Thyroid gland (tissue), 4 donors: ENCODE data around the gene VCPKMT. TPM values are rescaled to one million over a fixed set of nuclear protein-coding genes. Genes with fewer than 3 reads are reported as not detected.

Experiments used
- DNase-seq, 2 donors: peaks; one replicate each; pipeline ENCODE4 v3.0.0-alpha.2; 2019
- H3K27ac ChIP-seq, 3 donors: fragments of 200-600 bp; sonication (generic); 1 replicate in 2 of 3; 2 replicates in 1 of 3; pipeline ENCODE4 v1.5.1; 2016 to 2019; ENCODE audit warnings: mild to moderate bottlenecking in 1 of 3, moderate library complexity in 1 of 3
- H3K27me3 ChIP-seq: fragments of 200-600 bp; sonication (generic); one replicate; pipeline ENCODE4 v1.5.1; 2019
- H3K36me3 ChIP-seq, 2 donors: fragments of 200-600 bp; sonication (generic); one replicate each; pipeline ENCODE4 v1.5.1; 2016 to 2019
- H3K4me1 ChIP-seq, 2 donors: fragments of 200-600 bp; sonication (generic); one replicate each; pipeline ENCODE4 v1.5.1; 2017 to 2019
- H3K4me3 ChIP-seq, 3 donors: fragments of 200-600 bp; sonication (generic); replicated peaks in 1 of 3; 1 replicate in 2 of 3; 2 replicates in 1 of 3; pipeline ENCODE4 v1.5.1; 2016; ENCODE audit warnings: mild to moderate bottlenecking in 1 of 3
- H3K9me3 ChIP-seq: fragments of 200-600 bp; sonication (generic); one replicate; pipeline ENCODE4 v1.5.1; 2017
- POLR2A ChIP-seq, 2 donors: fragments of 450-650 bp; IDR thresholded peaks; one replicate each; pipeline ENCODE4 v1.6.1; 2017; ENCODE audit warnings: antibody characterized with exemption in 2 of 2, mild to moderate bottlenecking in 2 of 2, moderate library complexity in 1 of 2
- WGBS, 2 donors: methylation state at CpG; one replicate each; pipeline ENCODE4 v1.1.5; 2017; 5-methylcytosine and 5-hydroxymethylcytosine counted together
- intact Hi-C: fragments of 100-400 bp; cut with DNase I; formaldehyde crosslinking; loops from one replicate; pipeline ENCODE4 v1.15.1; 2023
- total RNA-seq, 4 donors: library from RNA; depleted of rRNA; stranded (reverse); fragments of >200 nt; gene quantifications; one replicate each; pipeline ENCODE4 v1.2.3, GENCODE V29; 2016
- TF ChIP-seq, protein P1 (sequence below), 6 experiments: fragments of 200-600 bp in 3 of 6; fragments of 450-650 bp in 3 of 6; sonication (generic) in 3 of 6; IDR thresholded peaks; one replicate each; pipeline ENCODE4 v1.5.1; 2016 to 2019; ENCODE audit warnings: antibody characterized with exemption in 6 of 6, mild to moderate bottlenecking in 2 of 6, inconsistent platforms in 1 of 6, moderate library complexity in 1 of 6

Gene VCPKMT
- total RNA-seq, 4 donors from 2014 or later = 4.5 to 16.0 (median 12.3) TPM

- Histone ChIP-seq H3K4me3 (no peak overlapping the region), H3K27ac (no peak overlapping the region), H3K27me3 (no peaks in the 10 kb centered on the region), H3K9me3 (no peaks in the 10 kb centered on the region), H3K36me3 (no peaks in the 10 kb centered on the region), H3K4me1 (peaks cover 0 to 7% of the 10 kb centered on the region in 2 donors)
- no peak for DNase-seq
- TF ChIP-seq, protein P1, sequence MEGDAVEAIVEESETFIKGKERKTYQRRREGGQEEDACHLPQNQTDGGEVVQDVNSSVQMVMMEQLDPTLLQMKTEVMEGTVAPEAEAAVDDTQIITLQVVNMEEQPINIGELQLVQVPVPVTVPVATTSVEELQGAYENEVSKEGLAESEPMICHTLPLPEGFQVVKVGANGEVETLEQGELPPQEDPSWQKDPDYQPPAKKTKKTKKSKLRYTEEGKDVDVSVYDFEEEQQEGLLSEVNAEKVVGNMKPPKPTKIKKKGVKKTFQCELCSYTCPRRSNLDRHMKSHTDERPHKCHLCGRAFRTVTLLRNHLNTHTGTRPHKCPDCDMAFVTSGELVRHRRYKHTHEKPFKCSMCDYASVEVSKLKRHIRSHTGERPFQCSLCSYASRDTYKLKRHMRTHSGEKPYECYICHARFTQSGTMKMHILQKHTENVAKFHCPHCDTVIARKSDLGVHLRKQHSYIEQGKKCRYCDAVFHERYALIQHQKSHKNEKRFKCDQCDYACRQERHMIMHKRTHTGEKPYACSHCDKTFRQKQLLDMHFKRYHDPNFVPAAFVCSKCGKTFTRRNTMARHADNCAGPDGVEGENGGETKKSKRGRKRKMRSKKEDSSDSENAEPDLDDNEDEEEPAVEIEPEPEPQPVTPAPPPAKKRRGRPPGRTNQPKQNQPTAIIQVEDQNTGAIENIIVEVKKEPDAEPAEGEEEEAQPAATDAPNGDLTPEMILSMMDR (IDR thresholded peaks at IDR 0.05) = no peak
- TF ChIP-seq POLR2A (IDR thresholded peaks at IDR 0.05) = no peak
- intact Hi-C loops = no loop called here
- 69 to 81% methylated on average over 8 of the region's 8 CpGs for WGBS, 2 donors
These were observed 48.5 kb downstream of the VCPKMT start for GRCh38 chr14:50067723-50068495.

DNA sequence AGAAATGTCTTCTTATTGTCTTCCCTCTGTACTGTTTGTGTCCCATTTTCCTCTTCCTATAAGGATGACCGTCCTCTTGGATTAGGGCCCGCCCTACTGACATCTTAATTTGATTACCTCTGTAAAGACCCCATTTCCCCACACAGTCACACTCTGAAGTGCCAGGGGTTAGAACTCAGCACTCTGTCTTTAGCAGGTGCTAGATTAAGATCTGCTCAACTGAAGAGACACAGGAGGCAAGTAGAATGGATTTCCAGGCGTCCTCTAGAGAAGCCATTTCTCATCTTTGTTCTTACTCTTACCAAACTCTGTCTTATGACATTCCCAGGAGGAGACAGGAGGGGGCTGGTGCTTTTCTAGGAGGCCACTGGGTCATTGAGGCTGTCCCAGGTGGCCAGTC, 50.8 kb downstream of the VCPKMT start:
- H3K27ac ChIP-seq = no peak overlapping the region
- 82 to 83% methylated on average over 3 of the region's 3 CpGs for WGBS, 2 donors
- H3K4me3 ChIP-seq = no peak overlapping the region
- no peaks in the 10 kb centered on the region for H3K27me3 ChIP-seq
- no peaks in the 10 kb centered on the region for H3K36me3 ChIP-seq
- no peak for DNase-seq
- H3K9me3 ChIP-seq = no peaks in the 10 kb centered on the region
- TF ChIP-seq, protein P1 (IDR thresholded peaks at IDR 0.05) = no peak
- no peak for TF ChIP-seq POLR2A (IDR thresholded peaks at IDR 0.05)
- H3K4me1 ChIP-seq = peaks cover 0 to 16% of the 10 kb centered on the region in 2 donors
- intact Hi-C loops = no loop called here

GRCh38 chr14:50064993-50065392, 51.4 kb downstream of the VCPKMT start:
- no peak overlapping the region for H3K27ac ChIP-seq
- WGBS, 2 donors = 75 to 80% methylated on average over 4 of the region's 4 CpGs
- TF ChIP-seq, protein P1 (IDR thresholded peaks at IDR 0.05) = no peak
- no peak for TF ChIP-seq POLR2A (IDR thresholded peaks at IDR 0.05)
- no peaks in the 10 kb centered on the region for H3K9me3 ChIP-seq
- no peak overlapping the region for H3K4me3 ChIP-seq
- H3K4me1 ChIP-seq = peaks cover 0 to 21% of the 10 kb centered on the region in 2 donors
- no peaks in the 10 kb centered on the region for H3K27me3 ChIP-seq
- peak in 1 of 2 donors; percentile 15 for DNase-seq
- intact Hi-C loops = no loop called here
- H3K36me3 ChIP-seq = no peaks in the 10 kb centered on the region

- H3K27ac ChIP-seq = no peak overlapping the region
- H3K9me3 ChIP-seq = no peaks in the 10 kb centered on the region
- H3K27me3 ChIP-seq = no peaks in the 10 kb centered on the region
- WGBS, 2 donors = 89 to 93% methylated on average over 9 of the region's 9 CpGs
- no peak overlapping the region for H3K4me3 ChIP-seq
- peaks cover 0 to 21% of the 10 kb centered on the region in 2 donors for H3K4me1 ChIP-seq
- TF ChIP-seq, protein P1 (IDR thresholded peaks at IDR 0.05) = no peak
- no peak for TF ChIP-seq POLR2A (IDR thresholded peaks at IDR 0.05)
- intact Hi-C loops = no loop called here
- DNase-seq = no peak
- H3K36me3 ChIP-seq = no peaks in the 10 kb centered on the region
These were observed 52.4 kb downstream of the VCPKMT start for GRCh38 chr14:50063876-50064420.

GRCh38 chr14:50062438-50063085, 53.8 kb downstream of the VCPKMT start:
- H3K4me3 ChIP-seq = no peak overlapping the region
- no peaks in the 10 kb centered on the region for H3K27me3 ChIP-seq
- TF ChIP-seq, protein P1 (IDR thresholded peaks at IDR 0.05) = no peak
- no peak for TF ChIP-seq POLR2A (IDR thresholded peaks at IDR 0.05)
- intact Hi-C loops = no loop called here
- no peaks in the 10 kb centered on the region for H3K36me3 ChIP-seq
- peaks cover 0 to 16% of the 10 kb centered on the region in 2 donors for H3K4me1 ChIP-seq
- H3K27ac ChIP-seq = no peak overlapping the region
- H3K9me3 ChIP-seq = no peaks in the 10 kb centered on the region
- WGBS, 2 donors = 87 to 88% methylated on average over 7 of the region's 7 CpGs
- DNase-seq = no peak
